HepG2 (cell line): ENCODE measurements around the gene CA10.

Experiments used
- ADNP ChIP-seq: sonication (generic); formaldehyde crosslinking; IDR thresholded peaks from 2 replicates; pipeline ENCODE4 v1.4.0; 2020; ENCODE audit warnings: missing genetic modification reagents
- ELF1 ChIP-seq: sonication (generic); formaldehyde crosslinking; IDR thresholded peaks from 2 replicates; pipeline ENCODE4 v1.4.0; 2020; ENCODE audit warnings: missing genetic modification reagents
- POLR2A ChIP-seq, 2 experiments: IDR thresholded peaks; 2 replicates each; pipeline ENCODE4 v1.6.1; 2011; ENCODE audit warnings: low read depth in 2 of 2, low read length in 2 of 2, mild to moderate bottlenecking in 1 of 2, moderate library complexity in 1 of 2; ENCODE audit not compliant: insufficient read depth in 1 of 2
- ZNF543 ChIP-seq: sonication (generic); formaldehyde crosslinking; IDR thresholded peaks from 2 replicates; pipeline ENCODE4 v1.4.0; 2020; ENCODE audit warnings: mild to moderate bottlenecking, missing genetic modification reagents
- ZNF83 ChIP-seq: sonication (generic); formaldehyde crosslinking; IDR thresholded peaks from 2 replicates; pipeline ENCODE4 v1.4.0; 2020; ENCODE audit warnings: missing genetic modification reagents, mild to moderate bottlenecking, borderline replicate concordance
- TF ChIP-seq, protein P1 (sequence below), 2 experiments: IDR thresholded peaks; 2 replicates each; pipeline ENCODE4 v1.6.1; 2011 to 2012; ENCODE audit warnings: low read length in 2 of 2, borderline replicate concordance in 1 of 2, low read depth in 1 of 2, mild to moderate bottlenecking in 1 of 2, moderate library complexity in 1 of 2
- TF ChIP-seq, protein P2 (sequence below): sonication (generic); formaldehyde crosslinking; IDR thresholded peaks from 2 replicates; pipeline ENCODE4 v1.5.1; 2020; ENCODE audit warnings: mild to moderate bottlenecking, missing genetic modification reagents, borderline replicate concordance
- TF ChIP-seq, protein P3 (sequence below): sonication (generic); formaldehyde crosslinking; IDR thresholded peaks from 2 replicates; pipeline ENCODE4 v1.5.0; 2020; ENCODE audit warnings: mild to moderate bottlenecking, missing genetic modification reagents, moderate library complexity

DNA sequence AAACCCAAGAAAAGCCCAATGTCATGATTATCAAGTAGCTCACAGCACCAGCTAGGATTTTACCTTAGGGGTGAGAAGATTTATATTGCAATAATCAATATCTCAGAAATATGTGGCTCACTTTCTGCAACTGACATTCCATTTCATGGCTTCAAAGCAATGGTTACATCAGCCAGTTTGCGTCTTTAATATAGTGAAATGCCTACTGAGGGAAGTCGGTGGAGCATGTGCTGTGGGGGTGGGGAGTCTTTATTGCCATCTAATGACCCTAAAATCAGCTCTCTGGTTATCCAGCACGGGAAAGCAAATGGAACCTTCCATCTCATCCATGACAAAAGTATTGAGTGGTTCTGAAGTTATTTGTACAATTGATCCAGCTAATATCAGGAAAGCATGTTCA lies 395.5 kb downstream of the CA10 start:
- TF ChIP-seq, protein P1, sequence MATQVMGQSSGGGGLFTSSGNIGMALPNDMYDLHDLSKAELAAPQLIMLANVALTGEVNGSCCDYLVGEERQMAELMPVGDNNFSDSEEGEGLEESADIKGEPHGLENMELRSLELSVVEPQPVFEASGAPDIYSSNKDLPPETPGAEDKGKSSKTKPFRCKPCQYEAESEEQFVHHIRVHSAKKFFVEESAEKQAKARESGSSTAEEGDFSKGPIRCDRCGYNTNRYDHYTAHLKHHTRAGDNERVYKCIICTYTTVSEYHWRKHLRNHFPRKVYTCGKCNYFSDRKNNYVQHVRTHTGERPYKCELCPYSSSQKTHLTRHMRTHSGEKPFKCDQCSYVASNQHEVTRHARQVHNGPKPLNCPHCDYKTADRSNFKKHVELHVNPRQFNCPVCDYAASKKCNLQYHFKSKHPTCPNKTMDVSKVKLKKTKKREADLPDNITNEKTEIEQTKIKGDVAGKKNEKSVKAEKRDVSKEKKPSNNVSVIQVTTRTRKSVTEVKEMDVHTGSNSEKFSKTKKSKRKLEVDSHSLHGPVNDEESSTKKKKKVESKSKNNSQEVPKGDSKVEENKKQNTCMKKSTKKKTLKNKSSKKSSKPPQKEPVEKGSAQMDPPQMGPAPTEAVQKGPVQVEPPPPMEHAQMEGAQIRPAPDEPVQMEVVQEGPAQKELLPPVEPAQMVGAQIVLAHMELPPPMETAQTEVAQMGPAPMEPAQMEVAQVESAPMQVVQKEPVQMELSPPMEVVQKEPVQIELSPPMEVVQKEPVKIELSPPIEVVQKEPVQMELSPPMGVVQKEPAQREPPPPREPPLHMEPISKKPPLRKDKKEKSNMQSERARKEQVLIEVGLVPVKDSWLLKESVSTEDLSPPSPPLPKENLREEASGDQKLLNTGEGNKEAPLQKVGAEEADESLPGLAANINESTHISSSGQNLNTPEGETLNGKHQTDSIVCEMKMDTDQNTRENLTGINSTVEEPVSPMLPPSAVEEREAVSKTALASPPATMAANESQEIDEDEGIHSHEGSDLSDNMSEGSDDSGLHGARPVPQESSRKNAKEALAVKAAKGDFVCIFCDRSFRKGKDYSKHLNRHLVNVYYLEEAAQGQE (IDR thresholded peaks at IDR 0.05; ENCODE audit: borderline replicate concordance in 1 of 2, low read depth in 1 of 2, low read length in 2 of 2): no peak
- TF ChIP-seq ZNF83 (CRISPR knock-in tag) (no peak), ADNP (no peak), POLR2A (IDR thresholded peaks at IDR 0.05; ENCODE audit: insufficient read depth in 1 of 2, low read depth in 2 of 2, low read length in 2 of 2) (no peak), ZNF543 (no peak), ELF1 (CRISPR knock-in tag) (no peak)
- TF ChIP-seq, protein P2, sequence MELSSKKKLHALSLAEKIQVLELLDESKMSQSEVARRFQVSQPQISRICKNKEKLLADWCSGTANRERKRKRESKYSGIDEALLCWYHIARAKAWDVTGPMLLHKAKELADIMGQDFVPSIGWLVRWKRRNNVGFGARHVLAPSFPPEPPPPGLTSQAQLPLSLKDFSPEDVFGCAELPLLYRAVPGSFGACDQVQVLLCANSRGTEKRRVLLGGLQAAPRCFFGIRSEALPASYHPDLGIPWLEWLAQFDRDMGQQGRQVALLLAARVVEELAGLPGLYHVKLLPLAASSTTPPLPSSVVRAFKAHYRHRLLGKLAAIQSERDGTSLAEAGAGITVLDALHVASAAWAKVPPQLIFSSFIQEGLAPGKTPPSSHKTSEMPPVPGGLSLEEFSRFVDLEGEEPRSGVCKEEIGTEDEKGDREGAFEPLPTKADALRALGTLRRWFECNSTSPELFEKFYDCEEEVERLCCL (CRISPR knock-in tag): no peak
- TF ChIP-seq, protein P3, sequence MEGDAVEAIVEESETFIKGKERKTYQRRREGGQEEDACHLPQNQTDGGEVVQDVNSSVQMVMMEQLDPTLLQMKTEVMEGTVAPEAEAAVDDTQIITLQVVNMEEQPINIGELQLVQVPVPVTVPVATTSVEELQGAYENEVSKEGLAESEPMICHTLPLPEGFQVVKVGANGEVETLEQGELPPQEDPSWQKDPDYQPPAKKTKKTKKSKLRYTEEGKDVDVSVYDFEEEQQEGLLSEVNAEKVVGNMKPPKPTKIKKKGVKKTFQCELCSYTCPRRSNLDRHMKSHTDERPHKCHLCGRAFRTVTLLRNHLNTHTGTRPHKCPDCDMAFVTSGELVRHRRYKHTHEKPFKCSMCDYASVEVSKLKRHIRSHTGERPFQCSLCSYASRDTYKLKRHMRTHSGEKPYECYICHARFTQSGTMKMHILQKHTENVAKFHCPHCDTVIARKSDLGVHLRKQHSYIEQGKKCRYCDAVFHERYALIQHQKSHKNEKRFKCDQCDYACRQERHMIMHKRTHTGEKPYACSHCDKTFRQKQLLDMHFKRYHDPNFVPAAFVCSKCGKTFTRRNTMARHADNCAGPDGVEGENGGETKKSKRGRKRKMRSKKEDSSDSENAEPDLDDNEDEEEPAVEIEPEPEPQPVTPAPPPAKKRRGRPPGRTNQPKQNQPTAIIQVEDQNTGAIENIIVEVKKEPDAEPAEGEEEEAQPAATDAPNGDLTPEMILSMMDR (CRISPR knock-in tag): no peak
